Lower leg skin (tissue), 4 donors: ENCODE data around the gene ACOT6. TPM values are rescaled to one million over a fixed set of nuclear protein-coding genes. Genes with fewer than 3 reads are reported as not detected.

Experiments used
- DNase-seq, 2 donors: peaks; one replicate each; pipeline ENCODE4 v3.0.0-alpha.2; 2019; ENCODE audit warnings: low spot score in 2 of 2
- H3K4me3 ChIP-seq: fragments of 200-600 bp; sonication (generic); 2 replicates; pipeline ENCODE4 v1.5.1; 2017; ENCODE audit warnings: mild to moderate bottlenecking, low read depth; ENCODE audit not compliant: poor library complexity, severe bottlenecking
- POLR2A ChIP-seq, 2 donors: fragments of 450-650 bp; IDR thresholded peaks; one replicate each; pipeline ENCODE4 v1.6.1; 2016 to 2017; ENCODE audit warnings: antibody characterized with exemption in 2 of 2, mild to moderate bottlenecking in 1 of 2, moderate library complexity in 1 of 2
- WGBS, 2 donors: methylation state at CpG; one replicate each; pipeline ENCODE4 v1.1.5; 2018; 5-methylcytosine and 5-hydroxymethylcytosine counted together
- intact Hi-C: fragments of 100-400 bp; cut with DNase I; formaldehyde crosslinking; loops from one replicate; pipeline ENCODE4 v1.15.0; 2023; ENCODE audit warnings: low total_unique reads
- total RNA-seq, 4 donors: library from RNA; depleted of rRNA; stranded (reverse); fragments of >200 nt; gene quantifications; one replicate each; pipeline ENCODE4 v1.1.0, GENCODE V29; 2016
- TF ChIP-seq, protein P1 (sequence below), 3 donors: fragments of 450-650 bp; IDR thresholded peaks; one replicate each; pipeline ENCODE4 v1.5.1; 2016; ENCODE audit warnings: antibody characterized with exemption in 3 of 3, mild to moderate bottlenecking in 3 of 3, moderate library complexity in 2 of 3

The ACOT6 gene
- total RNA-seq, 4 donors from 2014 or later, result 0.45 TPM; not detected in 3

DNA sequence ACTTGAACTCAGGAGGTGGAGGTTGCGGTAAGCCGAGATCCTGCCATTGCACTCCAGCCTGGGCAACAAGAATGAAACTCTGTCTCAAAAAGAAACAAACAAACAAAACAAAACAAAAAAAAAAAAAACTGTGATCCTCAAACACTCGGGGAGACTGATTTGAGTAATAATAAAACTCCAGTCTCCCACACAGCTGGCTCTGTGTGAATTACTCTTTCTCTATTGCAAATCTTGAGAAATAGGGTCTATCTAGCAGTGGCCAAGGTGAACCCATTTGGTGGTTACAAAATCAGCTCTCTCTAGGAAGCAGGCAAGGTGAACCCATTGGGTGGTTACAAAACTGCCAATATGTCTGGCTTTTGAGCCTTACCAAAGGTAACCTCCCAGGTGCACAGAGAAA, 6.0 kb upstream of the ACOT6 start:
- intact Hi-C loops, result no loop called here
- DNase-seq, result no peak
- WGBS, 2 donors, result 94 to 98% methylated on average over 3 of the region's 3 CpGs
- TF ChIP-seq, protein P1, sequence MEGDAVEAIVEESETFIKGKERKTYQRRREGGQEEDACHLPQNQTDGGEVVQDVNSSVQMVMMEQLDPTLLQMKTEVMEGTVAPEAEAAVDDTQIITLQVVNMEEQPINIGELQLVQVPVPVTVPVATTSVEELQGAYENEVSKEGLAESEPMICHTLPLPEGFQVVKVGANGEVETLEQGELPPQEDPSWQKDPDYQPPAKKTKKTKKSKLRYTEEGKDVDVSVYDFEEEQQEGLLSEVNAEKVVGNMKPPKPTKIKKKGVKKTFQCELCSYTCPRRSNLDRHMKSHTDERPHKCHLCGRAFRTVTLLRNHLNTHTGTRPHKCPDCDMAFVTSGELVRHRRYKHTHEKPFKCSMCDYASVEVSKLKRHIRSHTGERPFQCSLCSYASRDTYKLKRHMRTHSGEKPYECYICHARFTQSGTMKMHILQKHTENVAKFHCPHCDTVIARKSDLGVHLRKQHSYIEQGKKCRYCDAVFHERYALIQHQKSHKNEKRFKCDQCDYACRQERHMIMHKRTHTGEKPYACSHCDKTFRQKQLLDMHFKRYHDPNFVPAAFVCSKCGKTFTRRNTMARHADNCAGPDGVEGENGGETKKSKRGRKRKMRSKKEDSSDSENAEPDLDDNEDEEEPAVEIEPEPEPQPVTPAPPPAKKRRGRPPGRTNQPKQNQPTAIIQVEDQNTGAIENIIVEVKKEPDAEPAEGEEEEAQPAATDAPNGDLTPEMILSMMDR (IDR thresholded peaks at IDR 0.05), result no peak
- TF ChIP-seq POLR2A (IDR thresholded peaks at IDR 0.05), result no peak
- no peak overlapping the region for H3K4me3 ChIP-seq

DNA sequence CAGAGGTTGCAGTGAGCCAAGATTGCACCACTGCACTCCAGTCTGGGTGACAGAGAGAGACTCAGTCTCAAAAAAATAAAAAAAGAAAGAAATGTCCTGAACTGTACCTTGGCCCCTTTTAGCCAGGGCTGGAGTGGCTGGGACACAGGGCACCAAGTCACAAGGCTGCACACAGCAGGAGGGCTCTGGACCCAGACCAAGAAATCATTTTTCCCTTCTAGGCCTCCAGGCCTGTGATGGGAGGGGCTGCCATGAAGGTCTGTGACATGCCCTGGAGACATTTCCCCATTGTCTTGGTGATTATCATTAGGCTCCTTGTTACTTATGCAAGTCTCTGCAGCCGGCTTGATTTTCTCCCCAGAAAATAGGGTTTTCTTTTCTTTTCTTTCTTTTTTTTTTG, 5.1 kb upstream of the ACOT6 start:
- 75 to 81% methylated on average over 1 of the region's 1 CpG for WGBS, 2 donors
- TF ChIP-seq POLR2A (IDR thresholded peaks at IDR 0.05), result no peak
- TF ChIP-seq, protein P1 (IDR thresholded peaks at IDR 0.05), result no peak
- intact Hi-C loops, result no loop called here
- H3K4me3 ChIP-seq, result no peak overlapping the region
- no peak for DNase-seq

DNA sequence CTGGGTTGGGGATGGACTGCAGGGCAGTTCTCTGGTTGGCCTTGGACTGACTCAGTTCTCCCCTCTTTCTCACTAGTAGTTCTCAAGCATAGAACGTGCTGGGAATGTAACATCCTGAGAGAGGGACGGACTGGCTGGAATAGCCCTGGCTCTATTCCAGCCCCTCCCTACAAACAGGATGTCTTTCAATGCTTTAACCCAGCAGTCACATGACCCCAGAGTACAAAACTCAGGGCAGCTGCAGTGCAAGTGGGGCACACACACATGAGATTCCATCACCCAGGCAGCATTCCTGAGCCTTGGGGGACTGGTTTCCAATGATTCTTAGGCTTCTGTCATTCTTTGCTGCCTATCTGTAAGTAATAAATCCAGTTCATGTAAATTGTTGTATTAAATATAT, 1.6 kb upstream of the ACOT6 start:
- no peak for TF ChIP-seq POLR2A (IDR thresholded peaks at IDR 0.05)
- TF ChIP-seq, protein P1 (IDR thresholded peaks at IDR 0.05), result no peak
- WGBS, 2 donors, result 39 to 46% methylated on average over 2 of the region's 2 CpGs
- DNase-seq, result no peak
- intact Hi-C loops, result no loop called here
- no peak overlapping the region for H3K4me3 ChIP-seq

DNA sequence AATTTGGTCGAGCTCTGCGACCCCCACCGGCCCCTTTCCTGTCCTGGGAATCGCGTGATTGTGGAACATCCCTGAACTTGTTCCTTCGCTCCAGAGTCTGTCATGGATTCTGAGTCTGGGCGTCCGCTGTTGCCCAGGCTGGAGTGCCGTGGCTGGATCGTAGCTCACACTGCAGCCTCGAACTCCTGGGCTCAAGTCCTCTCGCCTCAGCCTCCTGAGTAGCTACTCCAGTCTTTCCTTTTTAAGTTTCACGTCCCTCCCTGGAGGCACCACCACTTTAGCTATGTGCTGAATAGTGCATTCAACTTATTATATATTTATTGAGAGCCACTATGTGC, 698 bp downstream of the ACOT6 start:
- intact Hi-C loops, result no loop called here
- H3K4me3 ChIP-seq, result peak overlapping the region; percentile 44
- TF ChIP-seq, protein P1 (IDR thresholded peaks at IDR 0.05), result no peak
- TF ChIP-seq POLR2A (IDR thresholded peaks at IDR 0.05), result no peak
- WGBS, 2 donors, result 2 to 4% methylated on average over 7 to 10 of the region's 13 CpGs
- no peak for DNase-seq

DNA sequence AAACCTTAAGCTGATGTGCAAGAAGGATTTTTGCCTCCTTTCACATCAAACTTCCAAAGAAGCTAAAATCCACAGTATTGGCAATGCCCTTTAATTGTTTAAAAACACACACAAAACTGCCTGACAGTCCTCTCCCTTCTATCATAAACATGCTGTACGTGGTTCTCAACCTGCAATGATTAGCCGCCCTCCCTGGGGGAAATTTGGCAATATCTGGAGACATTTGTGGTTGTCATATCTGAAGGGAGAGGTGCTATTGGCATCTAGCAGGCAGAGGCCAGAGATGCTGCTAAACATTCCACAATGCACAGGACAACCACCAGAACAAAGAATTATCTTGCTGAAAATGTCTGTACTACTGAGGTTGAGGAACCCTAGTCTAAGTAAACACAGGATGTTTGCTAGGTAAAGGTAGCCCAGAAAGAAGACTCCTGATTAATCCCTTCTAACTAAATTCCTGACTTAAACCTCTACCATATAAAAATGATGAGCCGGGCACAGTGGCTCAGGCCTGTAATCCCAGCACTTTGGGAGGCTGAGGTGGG, 1.2 kb downstream of the ACOT6 start:
- no peak overlapping the region for H3K4me3 ChIP-seq
- no peak for TF ChIP-seq POLR2A (IDR thresholded peaks at IDR 0.05)
- TF ChIP-seq, protein P1 (IDR thresholded peaks at IDR 0.05), result no peak
- 68 to 76% methylated on average over 3 of the region's 3 CpGs for WGBS, 2 donors
- DNase-seq, result no peak
- intact Hi-C loops, result no loop called here

DNA sequence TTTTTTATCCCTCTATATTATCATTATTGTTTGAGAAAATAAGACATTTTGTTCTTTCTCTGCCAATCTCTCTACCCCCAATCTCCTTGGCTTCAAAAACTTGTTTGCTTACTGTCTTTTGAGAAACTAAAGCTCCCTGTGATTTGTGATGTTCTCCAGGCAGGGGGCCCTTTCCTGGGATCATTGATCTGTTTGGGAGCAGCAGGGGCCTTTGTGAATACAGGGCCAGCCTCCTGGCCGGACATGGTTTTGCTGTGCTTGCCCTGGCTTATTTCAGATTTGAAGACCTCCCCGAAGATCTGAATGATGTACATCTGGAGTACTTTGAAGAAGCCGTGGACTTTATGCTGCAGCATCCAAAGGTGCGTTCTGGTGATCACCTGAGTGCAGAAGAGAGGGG, 4.5 kb downstream of the ACOT6 start:
- no peak for DNase-seq
- 83 to 92% methylated on average over 4 of the region's 4 CpGs for WGBS, 2 donors
- intact Hi-C loops, result no loop called here
- TF ChIP-seq, protein P1 (IDR thresholded peaks at IDR 0.05), result no peak
- TF ChIP-seq POLR2A (IDR thresholded peaks at IDR 0.05), result no peak
- H3K4me3 ChIP-seq, result no peak overlapping the region
